ENCODE results near the gene CAMKMT. TPM values are rescaled to one million over a fixed set of nuclear protein-coding genes. Genes with fewer than 3 reads are reported as not detected.
A peak's percentile ranks its signal among the peaks of the same experiment; 100 is the strongest.

The CAMKMT gene
- total and polyA plus RNA-seq, 2 experiments from 2014 or later = 26.5 to 29.5 TPM

DNA sequence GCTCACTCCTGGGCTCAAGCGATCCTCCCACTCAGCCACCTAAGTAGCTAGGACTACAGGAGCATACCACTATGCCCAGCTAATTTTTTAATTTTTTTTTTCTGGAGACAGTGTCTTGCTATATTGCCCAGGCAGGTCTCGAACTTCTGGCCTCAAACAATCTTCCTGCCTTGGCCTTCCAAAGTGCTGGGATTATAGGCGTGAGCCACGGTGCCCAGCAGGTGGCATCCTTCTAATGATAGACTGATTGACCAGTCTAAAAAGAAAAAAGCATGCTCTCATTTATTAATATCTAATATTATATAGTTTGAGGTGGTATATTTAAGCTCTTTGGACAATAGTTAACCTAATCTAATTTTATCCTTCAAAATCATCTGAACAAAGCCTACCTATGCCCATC lies 198.6 kb downstream of the CAMKMT start:
- H3K4me2 ChIP-seq = no peak overlapping the region
- Mint-ChIP-seq H3K36me3 (ENCODE audit: low read depth) (0 out of 3 replicates have a peak, but pooled peaks cover 3% of the 10 kb centered on the region), H3K9me3 (no peaks in the 10 kb centered on the region), H3K4me3 (no peak overlapping the region), H3K27me3 (ENCODE audit: insufficient read depth, low read depth, poor library complexity) (no peaks in the 10 kb centered on the region), H3K27ac (no peak overlapping the region), H3K4me1 (no peaks in the 10 kb centered on the region; the same call in 2 of the 3 replicates)
- no peaks in the 10 kb centered on the region for H4K20me1 ChIP-seq (replicated peaks; ENCODE audit: insufficient read depth)
- ATAC-seq (no peak), DNase-seq (ENCODE audit: low spot score) (no peak)
- no peak overlapping the region for H2AFZ ChIP-seq
- no peaks in the 10 kb centered on the region for H3K27me3 ChIP-seq (ENCODE audit: insufficient read depth)
- H3K4me3 ChIP-seq = no peak overlapping the region
- no peaks in the 10 kb centered on the region for H3K9me2 ChIP-seq (ENCODE audit: insufficient read depth)
- no peaks in the 10 kb centered on the region for H3F3A ChIP-seq (replicated peaks; ENCODE audit: low read depth)
- TF ChIP-seq ZNF331 (CRISPR knock-in tag; IDR thresholded peaks at IDR 0.05; ENCODE audit: low read depth) (no peak), STAT1 (IDR thresholded peaks at IDR 0.05; ENCODE audit: unreplicated experiment) (no peak), ZNF114 (CRISPR knock-in tag; IDR thresholded peaks at IDR 0.05) (no peak), NANOG (IDR thresholded peaks at IDR 0.05; ENCODE audit: borderline replicate concordance) (no peak), EZH2 (IDR thresholded peaks at IDR 0.05; ENCODE audit: low read depth, unreplicated experiment) (no peak)
- TF ChIP-seq, protein P1, sequence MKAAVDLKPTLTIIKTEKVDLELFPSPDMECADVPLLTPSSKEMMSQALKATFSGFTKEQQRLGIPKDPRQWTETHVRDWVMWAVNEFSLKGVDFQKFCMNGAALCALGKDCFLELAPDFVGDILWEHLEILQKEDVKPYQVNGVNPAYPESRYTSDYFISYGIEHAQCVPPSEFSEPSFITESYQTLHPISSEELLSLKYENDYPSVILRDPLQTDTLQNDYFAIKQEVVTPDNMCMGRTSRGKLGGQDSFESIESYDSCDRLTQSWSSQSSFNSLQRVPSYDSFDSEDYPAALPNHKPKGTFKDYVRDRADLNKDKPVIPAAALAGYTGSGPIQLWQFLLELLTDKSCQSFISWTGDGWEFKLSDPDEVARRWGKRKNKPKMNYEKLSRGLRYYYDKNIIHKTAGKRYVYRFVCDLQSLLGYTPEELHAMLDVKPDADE (IDR thresholded peaks at IDR 0.05) = no peak
- TF ChIP-seq, protein P2, sequence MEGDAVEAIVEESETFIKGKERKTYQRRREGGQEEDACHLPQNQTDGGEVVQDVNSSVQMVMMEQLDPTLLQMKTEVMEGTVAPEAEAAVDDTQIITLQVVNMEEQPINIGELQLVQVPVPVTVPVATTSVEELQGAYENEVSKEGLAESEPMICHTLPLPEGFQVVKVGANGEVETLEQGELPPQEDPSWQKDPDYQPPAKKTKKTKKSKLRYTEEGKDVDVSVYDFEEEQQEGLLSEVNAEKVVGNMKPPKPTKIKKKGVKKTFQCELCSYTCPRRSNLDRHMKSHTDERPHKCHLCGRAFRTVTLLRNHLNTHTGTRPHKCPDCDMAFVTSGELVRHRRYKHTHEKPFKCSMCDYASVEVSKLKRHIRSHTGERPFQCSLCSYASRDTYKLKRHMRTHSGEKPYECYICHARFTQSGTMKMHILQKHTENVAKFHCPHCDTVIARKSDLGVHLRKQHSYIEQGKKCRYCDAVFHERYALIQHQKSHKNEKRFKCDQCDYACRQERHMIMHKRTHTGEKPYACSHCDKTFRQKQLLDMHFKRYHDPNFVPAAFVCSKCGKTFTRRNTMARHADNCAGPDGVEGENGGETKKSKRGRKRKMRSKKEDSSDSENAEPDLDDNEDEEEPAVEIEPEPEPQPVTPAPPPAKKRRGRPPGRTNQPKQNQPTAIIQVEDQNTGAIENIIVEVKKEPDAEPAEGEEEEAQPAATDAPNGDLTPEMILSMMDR (conservative IDR thresholded peaks at IDR 0.05; ENCODE audit: low read depth in 2 of 2) = peak; percentile 56
- TF ChIP-seq, protein P3, sequence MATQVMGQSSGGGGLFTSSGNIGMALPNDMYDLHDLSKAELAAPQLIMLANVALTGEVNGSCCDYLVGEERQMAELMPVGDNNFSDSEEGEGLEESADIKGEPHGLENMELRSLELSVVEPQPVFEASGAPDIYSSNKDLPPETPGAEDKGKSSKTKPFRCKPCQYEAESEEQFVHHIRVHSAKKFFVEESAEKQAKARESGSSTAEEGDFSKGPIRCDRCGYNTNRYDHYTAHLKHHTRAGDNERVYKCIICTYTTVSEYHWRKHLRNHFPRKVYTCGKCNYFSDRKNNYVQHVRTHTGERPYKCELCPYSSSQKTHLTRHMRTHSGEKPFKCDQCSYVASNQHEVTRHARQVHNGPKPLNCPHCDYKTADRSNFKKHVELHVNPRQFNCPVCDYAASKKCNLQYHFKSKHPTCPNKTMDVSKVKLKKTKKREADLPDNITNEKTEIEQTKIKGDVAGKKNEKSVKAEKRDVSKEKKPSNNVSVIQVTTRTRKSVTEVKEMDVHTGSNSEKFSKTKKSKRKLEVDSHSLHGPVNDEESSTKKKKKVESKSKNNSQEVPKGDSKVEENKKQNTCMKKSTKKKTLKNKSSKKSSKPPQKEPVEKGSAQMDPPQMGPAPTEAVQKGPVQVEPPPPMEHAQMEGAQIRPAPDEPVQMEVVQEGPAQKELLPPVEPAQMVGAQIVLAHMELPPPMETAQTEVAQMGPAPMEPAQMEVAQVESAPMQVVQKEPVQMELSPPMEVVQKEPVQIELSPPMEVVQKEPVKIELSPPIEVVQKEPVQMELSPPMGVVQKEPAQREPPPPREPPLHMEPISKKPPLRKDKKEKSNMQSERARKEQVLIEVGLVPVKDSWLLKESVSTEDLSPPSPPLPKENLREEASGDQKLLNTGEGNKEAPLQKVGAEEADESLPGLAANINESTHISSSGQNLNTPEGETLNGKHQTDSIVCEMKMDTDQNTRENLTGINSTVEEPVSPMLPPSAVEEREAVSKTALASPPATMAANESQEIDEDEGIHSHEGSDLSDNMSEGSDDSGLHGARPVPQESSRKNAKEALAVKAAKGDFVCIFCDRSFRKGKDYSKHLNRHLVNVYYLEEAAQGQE (IDR thresholded peaks at IDR 0.05; ENCODE audit: unreplicated experiment) = no peak
- no peak overlapping the region for H3K27ac ChIP-seq (ENCODE audit: low read depth)
- no peaks in the 10 kb centered on the region for H3K36me3 ChIP-seq (ENCODE audit: insufficient read depth)
- no peaks in the 10 kb centered on the region for H3K79me2 ChIP-seq (replicated peaks; ENCODE audit: insufficient read depth)
- no peaks in the 10 kb centered on the region for H3K4me1 ChIP-seq (ENCODE audit: insufficient read depth)

DNA sequence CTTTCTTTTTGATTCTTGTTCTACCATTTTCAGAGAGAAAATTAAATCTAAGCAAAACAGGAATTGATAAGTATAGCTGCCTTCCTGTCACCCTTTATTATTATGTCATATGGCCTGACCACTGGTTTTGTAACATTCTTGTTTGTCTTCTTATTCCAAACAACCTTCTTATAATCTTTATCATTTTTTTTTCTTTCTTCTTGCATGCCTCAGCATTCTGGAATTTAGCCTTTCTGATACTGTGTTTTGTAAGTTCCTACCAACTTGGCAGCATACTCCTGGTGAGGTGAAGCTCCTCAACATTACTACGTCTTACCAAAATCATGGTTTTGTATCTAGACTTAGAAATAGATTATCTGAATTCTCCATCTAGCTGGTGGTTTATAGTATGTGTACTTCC lies 199.2 kb downstream of the CAMKMT start:
- no peak overlapping the region for H2AFZ ChIP-seq
- H3K27me3 Mint-ChIP-seq (ENCODE audit: insufficient read depth, low read depth, poor library complexity) = no peaks in the 10 kb centered on the region
- no peak overlapping the region for H3K27ac Mint-ChIP-seq
- no peaks in the 10 kb centered on the region for H3K27me3 ChIP-seq (ENCODE audit: insufficient read depth)
- H3K4me3 ChIP-seq = no peak overlapping the region
- H3K79me2 ChIP-seq (replicated peaks; ENCODE audit: insufficient read depth) = no peaks in the 10 kb centered on the region
- H3K9me2 ChIP-seq (ENCODE audit: insufficient read depth) = no peaks in the 10 kb centered on the region
- H3F3A ChIP-seq (replicated peaks; ENCODE audit: low read depth) = no peaks in the 10 kb centered on the region
- no peaks in the 10 kb centered on the region for H3K36me3 Mint-ChIP-seq (ENCODE audit: low read depth)
- DNase-seq (ENCODE audit: low spot score) (no peak), ATAC-seq (no peak)
- no peaks in the 10 kb centered on the region for H3K36me3 ChIP-seq (ENCODE audit: insufficient read depth)
- H3K27ac ChIP-seq (ENCODE audit: low read depth) = no peak overlapping the region
- no peaks in the 10 kb centered on the region for H4K20me1 ChIP-seq (replicated peaks; ENCODE audit: insufficient read depth)
- no peak overlapping the region for H3K4me3 Mint-ChIP-seq
- H3K4me1 ChIP-seq (ENCODE audit: insufficient read depth) = no peaks in the 10 kb centered on the region
- no peaks in the 10 kb centered on the region for H3K9me3 Mint-ChIP-seq
- no peaks in the 10 kb centered on the region for H3K4me1 Mint-ChIP-seq
- H3K4me2 ChIP-seq = no peak overlapping the region
- TF ChIP-seq, protein P4, sequence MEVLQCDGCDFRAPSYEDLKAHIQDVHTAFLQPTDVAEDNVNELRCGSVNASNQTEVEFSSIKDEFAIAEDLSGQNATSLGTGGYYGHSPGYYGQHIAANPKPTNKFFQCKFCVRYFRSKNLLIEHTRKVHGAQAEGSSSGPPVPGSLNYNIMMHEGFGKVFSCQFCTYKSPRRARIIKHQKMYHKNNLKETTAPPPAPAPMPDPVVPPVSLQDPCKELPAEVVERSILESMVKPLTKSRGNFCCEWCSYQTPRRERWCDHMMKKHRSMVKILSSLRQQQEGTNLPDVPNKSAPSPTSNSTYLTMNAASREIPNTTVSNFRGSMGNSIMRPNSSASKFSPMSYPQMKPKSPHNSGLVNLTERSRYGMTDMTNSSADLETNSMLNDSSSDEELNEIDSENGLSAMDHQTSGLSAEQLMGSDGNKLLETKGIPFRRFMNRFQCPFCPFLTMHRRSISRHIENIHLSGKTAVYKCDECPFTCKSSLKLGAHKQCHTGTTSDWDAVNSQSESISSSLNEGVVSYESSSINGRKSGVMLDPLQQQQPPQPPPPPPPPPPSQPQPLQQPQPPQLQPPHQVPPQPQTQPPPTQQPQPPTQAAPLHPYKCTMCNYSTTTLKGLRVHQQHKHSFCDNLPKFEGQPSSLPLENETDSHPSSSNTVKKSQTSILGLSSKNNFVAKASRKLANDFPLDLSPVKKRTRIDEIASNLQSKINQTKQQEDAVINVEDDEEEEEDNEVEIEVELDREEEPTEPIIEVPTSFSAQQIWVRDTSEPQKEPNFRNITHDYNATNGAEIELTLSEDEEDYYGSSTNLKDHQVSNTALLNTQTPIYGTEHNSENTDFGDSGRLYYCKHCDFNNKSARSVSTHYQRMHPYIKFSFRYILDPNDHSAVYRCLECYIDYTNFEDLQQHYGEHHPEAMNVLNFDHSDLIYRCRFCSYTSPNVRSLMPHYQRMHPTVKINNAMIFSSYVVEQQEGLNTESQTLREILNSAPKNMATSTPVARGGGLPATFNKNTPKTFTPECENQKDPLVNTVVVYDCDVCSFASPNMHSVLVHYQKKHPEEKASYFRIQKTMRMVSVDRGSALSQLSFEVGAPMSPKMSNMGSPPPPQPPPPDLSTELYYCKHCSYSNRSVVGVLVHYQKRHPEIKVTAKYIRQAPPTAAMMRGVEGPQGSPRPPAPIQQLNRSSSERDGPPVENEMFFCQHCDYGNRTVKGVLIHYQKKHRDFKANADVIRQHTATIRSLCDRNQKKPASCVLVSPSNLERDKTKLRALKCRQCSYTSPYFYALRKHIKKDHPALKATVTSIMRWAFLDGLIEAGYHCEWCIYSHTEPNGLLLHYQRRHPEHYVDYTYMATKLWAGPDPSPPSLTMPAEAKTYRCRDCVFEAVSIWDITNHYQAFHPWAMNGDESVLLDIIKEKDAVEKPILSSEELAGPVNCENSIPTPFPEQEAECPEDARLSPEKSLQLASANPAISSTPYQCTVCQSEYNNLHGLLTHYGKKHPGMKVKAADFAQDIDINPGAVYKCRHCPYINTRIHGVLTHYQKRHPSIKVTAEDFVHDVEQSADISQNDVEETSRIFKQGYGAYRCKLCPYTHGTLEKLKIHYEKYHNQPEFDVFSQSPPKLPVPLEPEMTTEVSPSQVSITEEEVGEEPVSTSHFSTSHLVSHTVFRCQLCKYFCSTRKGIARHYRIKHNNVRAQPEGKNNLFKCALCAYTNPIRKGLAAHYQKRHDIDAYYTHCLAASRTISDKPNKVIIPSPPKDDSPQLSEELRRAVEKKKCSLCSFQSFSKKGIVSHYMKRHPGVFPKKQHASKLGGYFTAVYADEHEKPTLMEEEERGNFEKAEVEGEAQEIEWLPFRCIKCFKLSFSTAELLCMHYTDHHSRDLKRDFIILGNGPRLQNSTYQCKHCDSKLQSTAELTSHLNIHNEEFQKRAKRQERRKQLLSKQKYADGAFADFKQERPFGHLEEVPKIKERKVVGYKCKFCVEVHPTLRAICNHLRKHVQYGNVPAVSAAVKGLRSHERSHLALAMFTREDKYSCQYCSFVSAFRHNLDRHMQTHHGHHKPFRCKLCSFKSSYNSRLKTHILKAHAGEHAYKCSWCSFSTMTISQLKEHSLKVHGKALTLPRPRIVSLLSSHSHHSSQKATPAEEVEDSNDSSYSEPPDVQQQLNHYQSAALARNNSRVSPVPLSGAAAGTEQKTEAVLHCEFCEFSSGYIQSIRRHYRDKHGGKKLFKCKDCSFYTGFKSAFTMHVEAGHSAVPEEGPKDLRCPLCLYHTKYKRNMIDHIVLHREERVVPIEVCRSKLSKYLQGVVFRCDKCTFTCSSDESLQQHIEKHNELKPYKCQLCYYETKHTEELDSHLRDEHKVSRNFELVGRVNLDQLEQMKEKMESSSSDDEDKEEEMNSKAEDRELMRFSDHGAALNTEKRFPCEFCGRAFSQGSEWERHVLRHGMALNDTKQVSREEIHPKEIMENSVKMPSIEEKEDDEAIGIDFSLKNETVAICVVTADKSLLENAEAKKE (CRISPR knock-in tag; IDR thresholded peaks at IDR 0.05) = no peak

All from GM23338 (cell line).